GM19240 (cell line): ENCODE measurements around the gene SLC16A8.

Experiments
- DNase-seq: peaks from one replicate; pipeline ENCODE4 v3.0.0; 2011; ENCODE audit warnings: low spot score; ENCODE audit not compliant: insufficient read length

The SLC16A8 gene

GRCh38 chr22:38030311-38031133, 53.5 kb downstream of the SLC16A8 start:
- DNase-seq, result no peak

DNA sequence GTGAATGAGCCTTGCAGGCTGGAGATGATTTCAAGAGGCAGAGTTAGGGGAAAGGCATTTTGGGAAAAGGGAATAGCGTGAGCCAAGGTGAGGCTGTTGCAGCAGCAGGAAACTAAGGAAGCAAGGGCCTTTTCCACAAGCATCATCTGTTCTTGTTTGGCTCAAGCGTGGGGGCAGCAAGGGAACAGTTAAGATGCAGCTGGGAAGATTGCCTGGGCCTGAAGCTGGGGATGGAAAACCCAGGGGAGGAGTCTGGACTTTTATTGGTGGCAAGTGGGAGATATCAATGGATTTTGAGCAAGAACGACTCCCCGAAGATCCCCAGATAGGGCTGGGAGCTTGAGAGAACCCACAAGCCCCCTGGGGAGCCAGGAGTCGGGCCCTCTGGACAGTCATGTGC, 54.1 kb downstream of the SLC16A8 start:
- no peak for DNase-seq

DNA sequence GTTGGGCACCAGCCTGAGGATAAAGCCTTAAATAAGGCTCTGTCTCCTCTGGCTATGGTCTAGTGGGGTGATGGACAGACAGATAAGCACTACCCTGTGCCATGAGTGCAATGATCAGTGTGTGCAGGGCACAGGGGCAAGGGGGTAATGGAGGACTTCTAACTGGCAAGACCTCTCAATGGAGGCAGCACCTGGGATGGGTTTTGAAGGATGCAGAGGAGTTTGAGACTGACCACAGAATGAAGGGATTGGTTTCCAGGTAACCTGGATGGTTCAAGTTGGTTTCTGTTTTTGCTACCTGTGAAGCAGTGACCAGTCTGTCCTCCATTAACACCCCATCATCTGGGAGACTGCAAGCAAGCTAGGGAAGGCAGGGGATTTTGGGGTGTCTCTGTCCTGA, 54.6 kb downstream of the SLC16A8 start:
- no peak for DNase-seq

DNA sequence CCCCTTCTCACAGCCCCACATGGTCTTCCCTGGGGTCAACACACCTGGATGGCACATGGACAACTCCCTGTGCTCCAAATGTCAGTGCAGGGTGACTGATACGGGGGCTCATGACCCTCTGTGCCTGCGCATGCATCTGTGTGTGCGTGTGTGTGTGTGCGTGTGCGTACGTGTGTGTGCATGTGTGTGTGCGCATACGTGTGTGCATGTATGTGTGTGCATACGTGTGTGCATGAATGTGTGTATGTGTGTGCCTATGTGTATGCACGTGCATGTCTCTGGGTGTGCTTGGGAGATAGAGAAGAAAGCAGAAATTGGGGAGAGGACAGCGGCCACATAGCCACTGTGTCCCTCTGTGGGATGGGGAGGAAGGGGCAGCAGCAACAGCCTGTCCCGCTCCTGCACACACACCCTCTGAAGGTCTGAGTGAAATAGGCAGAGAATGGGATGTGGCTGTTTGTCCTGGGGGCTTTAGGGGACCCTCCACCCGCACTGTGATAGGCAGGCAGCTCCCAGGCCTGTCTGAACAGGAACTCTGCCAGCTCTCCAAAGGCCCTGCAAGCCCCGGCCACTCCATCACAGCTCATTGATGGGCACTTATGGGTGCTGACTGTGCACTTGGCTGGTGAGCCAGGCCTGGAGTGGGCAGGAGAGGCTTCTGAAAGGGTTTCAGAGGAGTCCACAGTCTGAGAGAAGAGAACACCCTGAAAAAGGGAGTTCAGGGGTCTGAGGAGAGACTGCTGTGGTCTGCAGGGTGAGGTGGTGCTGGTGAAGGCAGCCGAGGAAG, 55.4 kb downstream of the SLC16A8 start:
- DNase-seq, result no peak
